HFF-Myc (cell line): Measurements from ENCODE around the gene OR2F1.

Experiments
- DNase-seq: peaks from one replicate; pipeline ENCODE4 v3.0.0-alpha.2; 2011; ENCODE audit warnings: low read depth; ENCODE audit errors: extremely low read depth
- H3K4me3 ChIP-seq: replicated peaks from 2 replicates; pipeline ENCODE4 v1.5.1; 2011; ENCODE audit warnings: low read depth, mild to moderate bottlenecking, control low read depth, low read length
- TF ChIP-seq, protein P1 (sequence below): IDR thresholded peaks from 2 replicates; pipeline ENCODE4 v1.5.1; 2012; ENCODE audit warnings: mild to moderate bottlenecking, low read depth, low read length, control low read depth; ENCODE audit errors: missing control alignments

Gene OR2F1, protein sequence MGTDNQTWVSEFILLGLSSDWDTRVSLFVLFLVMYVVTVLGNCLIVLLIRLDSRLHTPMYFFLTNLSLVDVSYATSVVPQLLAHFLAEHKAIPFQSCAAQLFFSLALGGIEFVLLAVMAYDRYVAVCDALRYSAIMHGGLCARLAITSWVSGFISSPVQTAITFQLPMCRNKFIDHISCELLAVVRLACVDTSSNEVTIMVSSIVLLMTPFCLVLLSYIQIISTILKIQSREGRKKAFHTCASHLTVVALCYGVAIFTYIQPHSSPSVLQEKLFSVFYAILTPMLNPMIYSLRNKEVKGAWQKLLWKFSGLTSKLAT

GRCh38 chr7:143954544-143954943, at the start of gene OR2F1:
Gene OR2F1 (plus strand): TSS chr7:143954844. CDS start chr7:143959971, 5,127 bp downstream.
- DNase-seq, result no peak
- no peak within 1 kb of the TSS for H3K4me3 ChIP-seq
- TF ChIP-seq, protein P1, sequence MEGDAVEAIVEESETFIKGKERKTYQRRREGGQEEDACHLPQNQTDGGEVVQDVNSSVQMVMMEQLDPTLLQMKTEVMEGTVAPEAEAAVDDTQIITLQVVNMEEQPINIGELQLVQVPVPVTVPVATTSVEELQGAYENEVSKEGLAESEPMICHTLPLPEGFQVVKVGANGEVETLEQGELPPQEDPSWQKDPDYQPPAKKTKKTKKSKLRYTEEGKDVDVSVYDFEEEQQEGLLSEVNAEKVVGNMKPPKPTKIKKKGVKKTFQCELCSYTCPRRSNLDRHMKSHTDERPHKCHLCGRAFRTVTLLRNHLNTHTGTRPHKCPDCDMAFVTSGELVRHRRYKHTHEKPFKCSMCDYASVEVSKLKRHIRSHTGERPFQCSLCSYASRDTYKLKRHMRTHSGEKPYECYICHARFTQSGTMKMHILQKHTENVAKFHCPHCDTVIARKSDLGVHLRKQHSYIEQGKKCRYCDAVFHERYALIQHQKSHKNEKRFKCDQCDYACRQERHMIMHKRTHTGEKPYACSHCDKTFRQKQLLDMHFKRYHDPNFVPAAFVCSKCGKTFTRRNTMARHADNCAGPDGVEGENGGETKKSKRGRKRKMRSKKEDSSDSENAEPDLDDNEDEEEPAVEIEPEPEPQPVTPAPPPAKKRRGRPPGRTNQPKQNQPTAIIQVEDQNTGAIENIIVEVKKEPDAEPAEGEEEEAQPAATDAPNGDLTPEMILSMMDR, result no peak

DNA sequence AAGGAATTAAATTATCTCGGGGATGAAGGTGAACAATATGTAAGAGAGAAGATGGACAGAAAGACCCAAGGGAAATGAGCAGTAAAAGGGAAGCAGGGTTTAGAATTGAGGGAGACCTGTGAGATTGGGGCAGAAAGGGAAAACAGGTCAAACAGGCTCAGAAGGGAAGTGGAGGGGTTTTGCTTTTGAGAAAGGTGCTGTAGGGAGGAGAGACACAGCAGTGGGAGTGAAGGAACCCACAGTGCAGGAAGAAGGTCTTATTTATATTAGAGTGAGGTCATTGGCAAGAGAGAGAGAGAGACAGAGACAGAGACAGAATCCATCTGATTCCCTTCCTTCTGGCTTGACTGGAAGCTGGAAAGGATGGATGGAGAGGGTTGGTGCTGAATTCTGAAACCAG, 49.1 kb upstream of the OR2F1 start:
- H3K4me3 ChIP-seq, result no peak overlapping the region
- DNase-seq, result no peak
- TF ChIP-seq, protein P1, result no peak

GRCh38 chr7:143906151-143906550, 48.5 kb upstream of the OR2F1 start:
- TF ChIP-seq, protein P1, result no peak
- no peak for DNase-seq
- no peak overlapping the region for H3K4me3 ChIP-seq

DNA sequence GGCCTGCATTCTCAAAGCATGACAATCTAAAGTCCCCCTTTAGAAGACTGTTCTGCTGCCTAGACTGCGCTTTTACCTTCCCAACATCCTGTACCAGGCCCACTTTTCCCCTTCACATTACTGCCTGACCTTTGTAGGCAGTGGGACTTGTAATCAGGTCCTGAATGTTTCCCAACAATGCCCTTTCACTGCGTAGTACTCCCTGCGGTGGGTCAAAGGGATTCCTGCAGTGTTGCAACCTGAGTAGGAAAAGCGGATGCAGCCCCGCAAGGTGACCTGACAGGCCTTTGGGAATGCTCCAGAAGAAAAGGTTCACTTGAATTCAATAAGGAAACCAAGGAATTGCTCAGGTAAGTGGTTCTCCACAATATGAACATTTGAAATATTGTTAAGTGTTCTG, 47.7 kb upstream of the OR2F1 start:
- TF ChIP-seq, protein P1, result no peak
- DNase-seq, result no peak
- no peak overlapping the region for H3K4me3 ChIP-seq

- no peak overlapping the region for H3K4me3 ChIP-seq
- TF ChIP-seq, protein P1, result no peak
- DNase-seq, result no peak
Measured at GRCh38 chr7:143908120-143908519, 46.5 kb upstream of the OR2F1 start.

GRCh38 chr7:143909863-143910262, 44.8 kb upstream of the OR2F1 start:
- no peak for DNase-seq
- H3K4me3 ChIP-seq, result no peak overlapping the region
- TF ChIP-seq, protein P1, result no peak
